Urothelium cell line (cell line): Measurements from ENCODE around the gene KCNK7.

ENCODE experiments used
- DNase-seq: peaks from one replicate; pipeline ENCODE4 v3.0.0; 2011; ENCODE audit warnings: low spot score, mixed read lengths
- FAIRE-seq: peaks from 2 replicates; lab custom pipeline; 2011; peaks lifted over from hg19 to GRCh38; lab: Jason Lieb, UNC

Gene KCNK7

DNA sequence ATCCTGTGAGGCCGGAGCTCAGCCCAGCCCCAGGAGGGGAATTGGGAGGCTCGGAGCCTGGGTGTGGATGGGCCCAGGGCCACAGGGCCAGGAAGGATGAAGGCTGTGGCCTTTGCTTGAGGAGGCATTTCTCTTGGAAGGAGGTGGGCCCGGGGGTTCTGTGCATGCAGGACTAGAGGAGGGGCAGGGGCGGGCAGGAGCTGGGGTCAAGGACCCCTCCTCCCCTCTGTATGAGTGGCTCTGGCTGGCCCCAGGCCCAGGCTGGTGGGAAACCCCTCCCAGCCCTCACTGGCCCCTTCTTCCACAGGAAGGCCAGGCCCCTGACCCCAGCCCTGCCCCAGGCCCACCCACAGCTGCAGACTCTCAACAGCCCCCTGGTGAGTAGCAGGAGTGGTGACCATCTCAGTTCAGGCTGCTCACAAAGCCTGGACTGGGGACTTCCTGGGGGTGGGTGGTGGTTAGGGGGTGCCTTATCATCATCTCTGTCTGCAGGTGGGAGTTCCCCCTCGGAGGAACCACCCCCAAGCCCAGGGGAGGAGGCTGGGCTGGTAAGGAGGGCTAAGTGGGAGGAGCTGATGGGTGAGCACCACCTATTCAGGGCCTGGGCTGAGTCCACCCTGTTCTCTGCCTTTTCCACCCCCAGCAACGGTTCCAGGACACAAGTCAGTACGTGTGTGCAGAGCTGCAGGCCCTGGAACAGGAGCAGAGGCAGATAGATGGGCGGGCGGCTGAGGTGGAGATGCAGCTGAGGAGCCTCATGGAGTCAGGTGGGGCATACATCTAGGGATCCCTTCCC, 6.0 kb downstream of the KCNK7 start:
- DNase-seq (no peak), FAIRE-seq (no peak)

GRCh38 chr11:65588199-65589054, 7.2 kb downstream of the KCNK7 start:
- DNase-seq (peak; percentile 46), FAIRE-seq (no peak)

- no peak for DNase-seq
Observed at GRCh38 chr11:65586676-65587075, 8.9 kb downstream of the KCNK7 start.

GRCh38 chr11:65586247-65586630, 9.4 kb downstream of the KCNK7 start:
- DNase-seq (no peak), FAIRE-seq (no peak)

More at GRCh38 chr11:65586676-65587075, 8.9 kb downstream of the KCNK7 start:
- no peak for FAIRE-seq

- no peak for FAIRE-seq
Observed at GRCh38 chr11:65585396-65586246, 10.0 kb downstream of the KCNK7 start.

GRCh38 chr11:65584723-65585171, 10.9 kb downstream of the KCNK7 start:
- FAIRE-seq, result no peak
- no peak for DNase-seq

More at GRCh38 chr11:65585396-65586246, 10.0 kb downstream of the KCNK7 start:
- DNase-seq, result no peak

DNA sequence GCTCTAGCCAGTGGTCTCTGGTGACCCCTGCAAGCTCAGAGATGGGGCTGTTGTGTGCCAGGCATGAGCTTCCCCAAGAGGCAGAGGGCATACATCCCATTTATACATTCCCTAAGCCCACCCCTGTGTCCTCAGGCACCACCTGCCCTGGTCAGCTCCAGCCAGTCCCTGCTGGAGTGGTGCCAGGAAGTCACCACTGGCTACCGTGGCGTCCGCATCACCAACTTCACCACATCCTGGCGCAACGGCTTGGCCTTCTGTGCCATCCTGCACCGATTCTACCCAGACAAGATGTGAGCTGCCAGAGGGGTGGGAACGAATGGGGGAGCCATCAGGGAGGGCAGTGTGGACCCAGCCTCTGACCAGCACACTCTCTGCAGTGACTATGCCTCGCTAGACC, 11.5 kb downstream of the KCNK7 start:
- DNase-seq (no peak), FAIRE-seq (peak; percentile 81)

- DNase-seq (no peak), FAIRE-seq (no peak)
Observed at GRCh38 chr11:65583589-65583988, 12.0 kb downstream of the KCNK7 start.

DNA sequence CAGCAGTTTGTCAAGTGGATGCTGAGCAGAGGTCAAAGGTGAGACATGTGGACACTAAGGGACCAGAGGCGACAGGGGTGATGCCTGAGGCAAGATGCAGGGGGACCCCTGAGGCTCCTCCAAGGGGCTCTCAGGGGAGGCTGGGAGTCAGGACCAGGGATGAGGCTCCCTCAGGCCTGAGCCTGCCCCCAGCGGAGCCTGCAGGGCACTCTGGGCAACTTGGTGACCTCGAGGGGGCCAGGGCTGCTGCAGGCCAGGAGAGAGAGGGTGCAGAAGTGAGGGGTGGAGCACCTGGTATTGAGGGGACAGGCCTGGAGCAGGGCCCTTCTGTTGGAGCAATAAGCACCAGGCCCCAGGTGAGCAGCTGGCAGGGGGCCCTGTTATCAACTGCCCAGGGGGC, 13.7 kb downstream of the KCNK7 start:
- FAIRE-seq, result no peak
- DNase-seq, result no peak

- DNase-seq, result no peak
- FAIRE-seq, result no peak
Observed at GRCh38 chr11:65580756-65581155, 14.8 kb downstream of the KCNK7 start.

- DNase-seq, result no peak
- FAIRE-seq, result no peak
Observed at GRCh38 chr11:65580031-65580692, 15.4 kb downstream of the KCNK7 start.

- FAIRE-seq, result no peak
- DNase-seq, result no peak
Observed at GRCh38 chr11:65579291-65579690, 16.3 kb downstream of the KCNK7 start.

DNA sequence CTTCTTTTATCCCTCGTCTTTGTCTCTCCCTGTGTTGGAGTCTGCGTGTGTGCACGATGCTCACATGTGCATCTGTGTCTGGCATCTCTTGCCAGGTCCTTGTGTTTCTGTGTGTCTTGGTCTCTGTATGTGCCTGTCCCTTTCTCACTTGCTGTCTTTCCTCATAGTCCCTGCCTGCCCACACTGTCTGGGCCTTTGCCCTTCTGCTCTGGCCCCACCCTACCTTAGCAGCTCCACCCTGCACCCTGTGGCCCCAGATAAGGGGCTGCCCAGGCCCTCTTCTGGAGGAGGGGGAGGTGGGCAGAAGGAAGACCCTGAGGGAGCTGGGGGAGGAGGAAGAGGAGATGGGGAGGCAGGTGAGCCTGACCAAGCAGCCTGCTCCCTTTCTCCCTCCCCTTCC, 16.9 kb downstream of the KCNK7 start:
- DNase-seq (no peak), FAIRE-seq (no peak)

DNA sequence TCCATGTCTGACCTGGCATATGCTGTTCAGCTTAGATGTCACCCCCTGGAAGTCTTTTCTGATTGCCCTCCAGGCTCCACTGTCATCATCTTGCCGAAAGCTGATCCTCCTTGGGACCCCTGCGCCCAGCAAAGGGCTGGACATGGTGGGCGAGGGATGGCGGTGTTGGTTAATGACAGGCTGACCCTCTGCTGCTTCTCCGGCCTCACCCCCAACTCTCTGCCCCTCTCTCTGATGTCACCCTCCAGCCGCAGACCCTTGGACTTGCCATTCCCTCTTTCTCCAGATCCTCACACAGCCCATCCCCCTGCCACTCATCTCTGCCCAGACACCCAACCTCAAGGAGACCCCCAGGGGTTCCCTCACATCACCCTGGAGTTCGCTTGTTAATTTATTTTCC, 17.5 kb downstream of the KCNK7 start:
- FAIRE-seq (no peak), DNase-seq (no peak)

GRCh38 chr11:65577756-65578109, 17.9 kb downstream of the KCNK7 start:
- FAIRE-seq (peak; percentile 77), DNase-seq (no peak)

- peak; percentile 88 for DNase-seq
- FAIRE-seq, result peak; percentile 61
Observed at GRCh38 chr11:65576867-65577755, 18.5 kb downstream of the KCNK7 start.

GRCh38 chr11:65576232-65576866, 19.3 kb downstream of the KCNK7 start:
- DNase-seq (no peak), FAIRE-seq (no peak)

- FAIRE-seq, result no peak
- DNase-seq, result peak; percentile 86
Observed at GRCh38 chr11:65575568-65576231, 19.9 kb downstream of the KCNK7 start, which contains the start of gene EHBP1L1. Gene EHBP1L1 (plus strand): TSS chr11:65576053. CDS start chr11:65576303, 250 bp downstream.
